Measurements from ENCODE around the gene GCH1.
A peak's percentile ranks its signal among the peaks of the same experiment; 100 is the strongest.
"Not testable (repeated sequence)": the region's sequence is repeated elsewhere in the genome, so short reads cannot be mapped to it uniquely, and the experiment has no call there.

GCH1 gene

DNA sequence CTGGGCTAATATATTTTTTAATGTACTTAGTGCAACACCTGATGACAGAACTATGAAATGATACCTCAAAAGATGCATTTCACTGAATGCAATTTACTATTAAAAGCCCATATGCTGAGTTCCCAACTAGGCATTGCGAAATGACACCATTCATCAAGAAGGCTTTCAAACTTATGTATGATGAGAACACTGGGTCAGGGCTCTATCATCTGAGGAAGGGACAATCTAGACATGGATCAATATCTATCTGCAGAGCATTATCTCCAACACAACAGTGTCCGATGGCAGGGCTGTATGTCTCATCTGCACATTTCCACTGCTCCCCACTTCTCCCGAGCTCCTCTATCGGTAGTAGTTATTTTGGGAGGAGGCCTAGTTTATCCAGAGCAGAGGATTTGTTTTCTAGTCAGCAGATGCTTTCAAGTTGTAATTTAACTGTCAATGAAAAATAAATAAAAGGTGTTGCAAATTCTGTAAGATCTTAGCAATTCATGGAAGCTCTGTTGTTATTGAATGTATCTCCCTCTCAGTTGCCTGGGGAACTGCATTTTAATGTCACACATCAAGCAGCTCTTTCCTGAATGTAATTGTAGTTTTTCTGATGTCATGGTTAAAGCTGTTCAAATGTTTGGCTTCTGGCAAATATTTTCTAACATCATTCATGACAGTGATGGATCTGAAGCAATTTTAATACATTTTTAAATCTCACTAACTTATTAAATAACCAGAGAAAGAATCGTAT lies 7.4 kb upstream of the GCH1 start:
- DNase-seq (ENCODE audit: low read depth), result no peak
- TF ChIP-seq, protein P1, sequence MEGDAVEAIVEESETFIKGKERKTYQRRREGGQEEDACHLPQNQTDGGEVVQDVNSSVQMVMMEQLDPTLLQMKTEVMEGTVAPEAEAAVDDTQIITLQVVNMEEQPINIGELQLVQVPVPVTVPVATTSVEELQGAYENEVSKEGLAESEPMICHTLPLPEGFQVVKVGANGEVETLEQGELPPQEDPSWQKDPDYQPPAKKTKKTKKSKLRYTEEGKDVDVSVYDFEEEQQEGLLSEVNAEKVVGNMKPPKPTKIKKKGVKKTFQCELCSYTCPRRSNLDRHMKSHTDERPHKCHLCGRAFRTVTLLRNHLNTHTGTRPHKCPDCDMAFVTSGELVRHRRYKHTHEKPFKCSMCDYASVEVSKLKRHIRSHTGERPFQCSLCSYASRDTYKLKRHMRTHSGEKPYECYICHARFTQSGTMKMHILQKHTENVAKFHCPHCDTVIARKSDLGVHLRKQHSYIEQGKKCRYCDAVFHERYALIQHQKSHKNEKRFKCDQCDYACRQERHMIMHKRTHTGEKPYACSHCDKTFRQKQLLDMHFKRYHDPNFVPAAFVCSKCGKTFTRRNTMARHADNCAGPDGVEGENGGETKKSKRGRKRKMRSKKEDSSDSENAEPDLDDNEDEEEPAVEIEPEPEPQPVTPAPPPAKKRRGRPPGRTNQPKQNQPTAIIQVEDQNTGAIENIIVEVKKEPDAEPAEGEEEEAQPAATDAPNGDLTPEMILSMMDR (conservative IDR thresholded peaks at IDR 0.05; ENCODE audit: low read depth, low read length), result no peak
- no peak overlapping the region for H3K4me3 ChIP-seq (ENCODE audit: low read length)

DNA sequence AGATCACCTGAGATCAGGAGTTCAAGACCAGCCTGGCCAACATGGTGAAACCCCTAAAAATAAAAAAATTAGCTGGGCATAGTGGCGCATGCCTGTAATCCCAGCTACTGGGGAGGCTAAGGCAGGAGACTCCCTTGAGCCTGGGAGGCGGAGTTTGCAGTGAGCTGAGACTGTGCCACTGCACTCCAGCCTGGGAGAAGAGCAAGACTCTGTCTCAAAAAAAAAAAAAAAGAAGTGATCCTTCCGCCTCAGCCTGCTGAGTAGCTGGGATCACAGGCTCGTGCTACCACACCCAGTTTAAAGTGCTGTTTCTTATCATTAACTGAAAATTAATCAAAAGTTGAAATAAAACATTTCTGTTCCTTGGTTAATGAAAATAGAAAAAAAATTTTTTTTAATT lies 6.3 kb upstream of the GCH1 start:
- DNase-seq (ENCODE audit: low read depth); H3K4me3 ChIP-seq (ENCODE audit: low read length): not testable (repeated sequence)

- no peak overlapping the region for H3K4me3 ChIP-seq (ENCODE audit: low read length)
- TF ChIP-seq, protein P1 (conservative IDR thresholded peaks at IDR 0.05; ENCODE audit: low read depth, low read length), result no peak
- no peak for DNase-seq (ENCODE audit: low read depth)
Measured at GRCh38 chr14:54908190-54908589, 5.6 kb upstream of the GCH1 start.

GRCh38 chr14:54906075-54906474 lies 3.4 kb upstream of the GCH1 start:
- H3K4me3 ChIP-seq (ENCODE audit: low read length), result no peak overlapping the region
- TF ChIP-seq, protein P1 (conservative IDR thresholded peaks at IDR 0.05; ENCODE audit: low read depth, low read length), result no peak
- DNase-seq (ENCODE audit: low read depth), result no peak

DNA sequence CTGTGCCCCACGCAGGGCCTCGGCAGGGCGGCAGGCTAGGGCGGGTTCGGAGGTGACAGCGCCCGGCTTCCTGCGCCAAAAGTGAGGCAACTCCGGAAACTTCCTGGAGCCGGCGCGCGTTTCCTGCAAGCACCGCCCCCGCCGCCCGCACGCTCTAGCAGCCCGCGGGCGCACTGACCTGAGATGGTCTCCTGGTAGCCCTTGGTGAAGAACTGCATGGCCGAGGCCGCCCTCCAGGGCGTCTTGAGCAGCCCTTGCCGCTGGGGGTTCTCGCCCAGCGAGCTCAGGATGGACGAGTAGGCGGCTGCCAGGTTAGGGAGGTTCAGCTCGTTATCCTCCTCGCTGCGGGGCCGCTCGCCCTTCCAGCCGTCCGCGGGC lies 494 bp downstream of the GCH1 start:
- TF ChIP-seq, protein P1 (conservative IDR thresholded peaks at IDR 0.05; ENCODE audit: low read depth, low read length), result peak; percentile 8
- DNase-seq (ENCODE audit: low read depth), result no peak
- peak overlapping the region; percentile 76 for H3K4me3 ChIP-seq (ENCODE audit: low read length)

DNA sequence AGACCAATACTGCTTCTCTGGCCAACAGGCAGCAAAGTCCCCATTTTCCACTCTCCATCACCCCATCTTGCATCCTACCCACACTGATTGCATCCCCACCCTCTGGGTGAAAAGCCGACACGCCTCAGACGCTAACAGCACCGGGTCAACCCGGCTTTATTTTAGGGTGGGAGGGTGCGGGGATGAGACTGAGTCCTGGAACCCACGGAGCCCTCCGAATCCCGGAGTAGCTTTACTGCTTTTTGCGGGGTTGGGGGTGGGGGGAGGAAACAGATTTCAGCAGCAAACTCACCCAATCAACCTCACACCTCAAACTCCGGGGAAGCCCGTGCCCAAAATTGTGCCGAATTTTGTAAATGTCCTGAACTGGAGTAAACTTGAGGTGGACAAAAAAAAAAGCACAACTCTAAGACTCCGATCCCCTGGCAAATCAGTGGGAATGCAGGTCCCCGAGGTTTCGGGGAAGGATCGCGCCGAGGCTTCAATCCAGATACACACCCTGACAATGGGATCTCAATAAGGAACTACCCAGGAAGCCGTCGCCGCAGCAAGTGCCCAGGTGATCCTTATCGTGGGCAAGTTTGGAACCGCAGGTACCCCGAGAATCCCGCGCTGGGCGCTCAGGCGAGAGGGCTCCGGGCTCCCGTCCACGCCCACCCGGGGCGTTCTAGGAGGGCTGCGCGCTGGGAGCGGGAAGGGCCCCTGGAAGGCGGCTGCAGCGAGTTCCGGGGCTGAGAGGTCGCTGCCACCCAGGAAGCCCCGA lies 1.1 kb downstream of the GCH1 start:
- TF ChIP-seq, protein P1 (conservative IDR thresholded peaks at IDR 0.05; ENCODE audit: low read depth, low read length), result no peak
- peak overlapping the region; percentile 76 for H3K4me3 ChIP-seq (ENCODE audit: low read length)
- no peak for DNase-seq (ENCODE audit: low read depth)

GRCh38 chr14:54899573-54899972 lies 3.1 kb downstream of the GCH1 start:
- TF ChIP-seq, protein P1 (conservative IDR thresholded peaks at IDR 0.05; ENCODE audit: low read depth, low read length), result no peak
- no peak overlapping the region for H3K4me3 ChIP-seq (ENCODE audit: low read length)
- DNase-seq (ENCODE audit: low read depth), result no peak

DNA sequence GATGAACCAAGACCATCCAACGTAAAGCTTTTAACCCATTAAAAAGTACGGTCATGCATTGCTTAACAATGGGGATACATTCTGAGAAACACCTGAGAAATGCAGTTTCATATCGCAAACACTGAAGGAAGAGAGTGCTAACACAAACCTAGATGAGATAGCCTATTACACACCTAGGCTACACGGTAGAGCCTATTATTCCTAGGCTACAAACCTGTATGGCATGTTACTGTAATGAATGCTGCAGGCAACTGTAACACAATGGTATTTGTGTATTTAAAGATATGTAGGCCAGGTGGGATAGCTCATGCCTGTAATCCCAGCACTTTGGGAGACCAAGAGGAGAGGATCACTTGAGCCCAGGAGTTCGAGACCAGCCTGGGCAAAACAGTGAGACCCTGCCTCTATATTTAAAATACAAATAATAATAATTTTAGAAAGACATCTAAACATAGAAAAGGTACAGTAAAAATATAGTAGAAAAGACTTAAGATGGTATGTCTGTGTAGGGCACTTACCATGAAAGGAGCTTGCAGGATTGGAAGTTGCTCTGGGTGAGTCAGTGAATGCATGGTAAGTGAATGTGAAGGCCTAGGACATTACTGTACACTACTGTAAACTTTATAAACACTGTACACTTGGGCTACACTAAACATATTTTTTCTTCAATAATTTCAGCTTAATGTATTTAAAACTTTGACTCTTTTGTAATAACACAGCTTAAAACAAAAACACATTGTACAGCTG lies 4.6 kb downstream of the GCH1 start:
- not testable (repeated sequence) for H3K4me3 ChIP-seq (ENCODE audit: low read length); DNase-seq (ENCODE audit: low read depth)
